Esophagus muscularis mucosa (tissue), 4 donors: ENCODE results near the gene DGUOK.

Source experiments
- CTCF ChIP-seq, 3 experiments: fragments of 200-600 bp in 2 of 3; fragments of 450-650 bp in 1 of 3; sonication (generic) in 2 of 3; IDR thresholded peaks; one replicate each; pipeline ENCODE4 v1.5.1; 2017 to 2019; ENCODE audit warnings: antibody characterized with exemption in 3 of 3, mild to moderate bottlenecking in 2 of 3, moderate library complexity in 1 of 3
- EP300 ChIP-seq: sonication (generic); formaldehyde crosslinking; IDR thresholded peaks from one replicate; pipeline ENCODE4 v1.6.1; 2017; ENCODE audit warnings: antibody characterized with exemption
- POLR2A ChIP-seq: fragments of 450-650 bp; IDR thresholded peaks from one replicate; pipeline ENCODE4 v1.6.1; 2017; ENCODE audit warnings: antibody characterized with exemption, moderate library complexity, mild to moderate bottlenecking, low read depth
- POLR2AphosphoS5 ChIP-seq, 2 donors: sonication (generic); formaldehyde crosslinking; IDR thresholded peaks; one replicate each; pipeline ENCODE4 v1.6.1; 2017; ENCODE audit warnings: antibody characterized with exemption in 2 of 2

DNA sequence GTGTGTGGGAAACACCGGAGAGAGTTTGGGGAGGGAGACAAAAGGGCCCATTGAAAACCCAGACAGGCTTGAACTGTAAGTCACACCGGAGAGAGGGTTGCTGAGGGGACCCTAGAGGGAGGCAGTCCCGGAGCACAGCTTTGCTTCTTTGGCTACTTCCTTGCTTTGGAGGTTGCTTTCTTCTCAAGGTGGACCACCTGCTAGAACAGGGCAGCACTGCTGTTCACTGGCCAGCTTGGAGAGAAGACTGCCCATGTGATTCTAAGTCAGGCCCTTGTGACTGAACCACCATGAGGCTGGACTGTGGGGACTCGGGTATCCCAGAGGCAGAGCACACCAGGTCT is 29.5 kb upstream of the DGUOK start:
- no peak for TF ChIP-seq CTCF (IDR thresholded peaks at IDR 0.05)
- no peak for TF ChIP-seq POLR2A
- TF ChIP-seq EP300 = no peak
- peak; percentile 46 to 66 for TF ChIP-seq POLR2AphosphoS5 (IDR thresholded peaks at IDR 0.05)
